Measurements from ENCODE around the gene PRDM16. TPM values are rescaled to one million over a fixed set of nuclear protein-coding genes. Genes with fewer than 3 reads are reported as not detected.

Gene PRDM16
- total RNA-seq, 1 experiment from 2014 or later: 6.1 TPM

DNA sequence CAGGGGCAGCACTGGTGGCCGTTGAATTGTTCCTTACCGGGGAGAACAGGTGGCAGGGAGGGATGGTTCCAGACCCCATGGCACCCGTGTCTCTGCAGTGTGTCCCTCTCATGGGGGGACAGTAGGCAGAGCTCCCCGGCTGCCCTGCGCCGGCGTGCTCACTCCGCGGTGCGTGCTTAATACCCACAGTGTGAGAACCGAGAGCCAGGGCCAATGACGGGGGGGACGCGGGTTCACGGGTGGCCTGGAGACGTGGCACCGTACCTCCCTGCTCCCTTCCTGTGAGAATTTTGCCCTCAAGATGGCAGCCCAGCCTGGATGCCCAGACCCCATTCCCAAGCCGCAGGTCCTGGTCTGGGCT, 47.1 kb downstream of the PRDM16 start:
- no peaks in the 10 kb centered on the region for H4K20me1 ChIP-seq (ENCODE audit: insufficient read depth)
- BruUV-seq (replicated peaks): no TSS peak
- no peak overlapping the region for H3K9ac ChIP-seq (ENCODE audit: low read length)
- no peak overlapping the region for H3K27ac ChIP-seq (ENCODE audit: low read depth, low read length)
- intact Hi-C loops (cut with micrococcal nuclease): no loop called here
- H3K9me2 ChIP-seq (ENCODE audit: insufficient read depth): no peaks in the 10 kb centered on the region
- no peaks in the 10 kb centered on the region for H3K9me3 ChIP-seq (ENCODE audit: control insufficient read depth in 1 of 2, insufficient read depth in 1 of 2, low read depth in 1 of 2, low read length in 2 of 2)
- no peaks in the 10 kb centered on the region for H3K4me1 ChIP-seq (ENCODE audit: control insufficient read depth in 1 of 2, insufficient read depth in 2 of 2, low read length in 2 of 2)
- H3K4me2 ChIP-seq (ENCODE audit: low read length): no peak overlapping the region
- H3K79me2 ChIP-seq (ENCODE audit: insufficient read depth, low read length): no peaks in the 10 kb centered on the region
- POLR2A ChIA-PET: no interaction called here
- CTCF ChIA-PET: no interaction called here
- H2AFZ ChIP-seq (ENCODE audit: low read depth, low read length, poor library complexity, severe bottlenecking): no peak overlapping the region
- H3K36me3 ChIP-seq (ENCODE audit: control insufficient read depth in 1 of 2, insufficient read depth in 2 of 2, low read length in 2 of 2): no peaks in the 10 kb centered on the region
- no peak for DNase-seq (ENCODE audit: low read depth, low spot score)
- RAD21 ChIA-PET (ENCODE audit: low non-redundant PET in 1 of 2, low total read pairs in 2 of 2, uncharacterized antibody in 2 of 2, unreplicated experiment in 2 of 2): no interaction called here
- no peaks in the 10 kb centered on the region for H3K27me3 ChIP-seq (ENCODE audit: insufficient read depth, low read length)
- TF ChIP-seq ZNF274 (IDR thresholded peaks at IDR 0.05; ENCODE audit: low read depth, low read length) (no peak), ZFX (IDR thresholded peaks at IDR 0.05) (no peak), FOSL1 (IDR thresholded peaks at IDR 0.05; ENCODE audit: low read depth) (no peak), EZH2 (IDR thresholded peaks at IDR 0.05) (no peak), POLR2AphosphoS5 (IDR thresholded peaks at IDR 0.05; ENCODE audit: low read depth, low read length) (no peak), CBX3 (IDR thresholded peaks at IDR 0.05; ENCODE audit: low read depth) (no peak), ELF1 (IDR thresholded peaks at IDR 0.05; ENCODE audit: borderline replicate concordance, low read depth) (no peak), SIN3A (IDR thresholded peaks at IDR 0.05; ENCODE audit: low read depth) (no peak), YY1 (IDR thresholded peaks at IDR 0.05; ENCODE audit: extremely low read depth, insufficient replicate concordance, low read depth, low read length) (no peak), SRF (IDR thresholded peaks at IDR 0.05; ENCODE audit: low read depth) (no peak), JUND (IDR thresholded peaks at IDR 0.05) (no peak), SP1 (IDR thresholded peaks at IDR 0.05; ENCODE audit: low read depth) (no peak), EGR1 (IDR thresholded peaks at IDR 0.05; ENCODE audit: low read depth) (no peak)
- TF ChIP-seq, protein P1, sequence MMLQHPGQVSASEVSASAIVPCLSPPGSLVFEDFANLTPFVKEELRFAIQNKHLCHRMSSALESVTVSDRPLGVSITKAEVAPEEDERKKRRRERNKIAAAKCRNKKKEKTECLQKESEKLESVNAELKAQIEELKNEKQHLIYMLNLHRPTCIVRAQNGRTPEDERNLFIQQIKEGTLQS (IDR thresholded peaks at IDR 0.05): no peak
- TF ChIP-seq, protein P2, sequence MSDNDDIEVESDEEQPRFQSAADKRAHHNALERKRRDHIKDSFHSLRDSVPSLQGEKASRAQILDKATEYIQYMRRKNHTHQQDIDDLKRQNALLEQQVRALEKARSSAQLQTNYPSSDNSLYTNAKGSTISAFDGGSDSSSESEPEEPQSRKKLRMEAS (IDR thresholded peaks at IDR 0.05): no peak
- TF ChIP-seq, protein P3, sequence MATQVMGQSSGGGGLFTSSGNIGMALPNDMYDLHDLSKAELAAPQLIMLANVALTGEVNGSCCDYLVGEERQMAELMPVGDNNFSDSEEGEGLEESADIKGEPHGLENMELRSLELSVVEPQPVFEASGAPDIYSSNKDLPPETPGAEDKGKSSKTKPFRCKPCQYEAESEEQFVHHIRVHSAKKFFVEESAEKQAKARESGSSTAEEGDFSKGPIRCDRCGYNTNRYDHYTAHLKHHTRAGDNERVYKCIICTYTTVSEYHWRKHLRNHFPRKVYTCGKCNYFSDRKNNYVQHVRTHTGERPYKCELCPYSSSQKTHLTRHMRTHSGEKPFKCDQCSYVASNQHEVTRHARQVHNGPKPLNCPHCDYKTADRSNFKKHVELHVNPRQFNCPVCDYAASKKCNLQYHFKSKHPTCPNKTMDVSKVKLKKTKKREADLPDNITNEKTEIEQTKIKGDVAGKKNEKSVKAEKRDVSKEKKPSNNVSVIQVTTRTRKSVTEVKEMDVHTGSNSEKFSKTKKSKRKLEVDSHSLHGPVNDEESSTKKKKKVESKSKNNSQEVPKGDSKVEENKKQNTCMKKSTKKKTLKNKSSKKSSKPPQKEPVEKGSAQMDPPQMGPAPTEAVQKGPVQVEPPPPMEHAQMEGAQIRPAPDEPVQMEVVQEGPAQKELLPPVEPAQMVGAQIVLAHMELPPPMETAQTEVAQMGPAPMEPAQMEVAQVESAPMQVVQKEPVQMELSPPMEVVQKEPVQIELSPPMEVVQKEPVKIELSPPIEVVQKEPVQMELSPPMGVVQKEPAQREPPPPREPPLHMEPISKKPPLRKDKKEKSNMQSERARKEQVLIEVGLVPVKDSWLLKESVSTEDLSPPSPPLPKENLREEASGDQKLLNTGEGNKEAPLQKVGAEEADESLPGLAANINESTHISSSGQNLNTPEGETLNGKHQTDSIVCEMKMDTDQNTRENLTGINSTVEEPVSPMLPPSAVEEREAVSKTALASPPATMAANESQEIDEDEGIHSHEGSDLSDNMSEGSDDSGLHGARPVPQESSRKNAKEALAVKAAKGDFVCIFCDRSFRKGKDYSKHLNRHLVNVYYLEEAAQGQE (IDR thresholded peaks at IDR 0.05; ENCODE audit: low read depth): no peak
- TF ChIP-seq, protein P4, sequence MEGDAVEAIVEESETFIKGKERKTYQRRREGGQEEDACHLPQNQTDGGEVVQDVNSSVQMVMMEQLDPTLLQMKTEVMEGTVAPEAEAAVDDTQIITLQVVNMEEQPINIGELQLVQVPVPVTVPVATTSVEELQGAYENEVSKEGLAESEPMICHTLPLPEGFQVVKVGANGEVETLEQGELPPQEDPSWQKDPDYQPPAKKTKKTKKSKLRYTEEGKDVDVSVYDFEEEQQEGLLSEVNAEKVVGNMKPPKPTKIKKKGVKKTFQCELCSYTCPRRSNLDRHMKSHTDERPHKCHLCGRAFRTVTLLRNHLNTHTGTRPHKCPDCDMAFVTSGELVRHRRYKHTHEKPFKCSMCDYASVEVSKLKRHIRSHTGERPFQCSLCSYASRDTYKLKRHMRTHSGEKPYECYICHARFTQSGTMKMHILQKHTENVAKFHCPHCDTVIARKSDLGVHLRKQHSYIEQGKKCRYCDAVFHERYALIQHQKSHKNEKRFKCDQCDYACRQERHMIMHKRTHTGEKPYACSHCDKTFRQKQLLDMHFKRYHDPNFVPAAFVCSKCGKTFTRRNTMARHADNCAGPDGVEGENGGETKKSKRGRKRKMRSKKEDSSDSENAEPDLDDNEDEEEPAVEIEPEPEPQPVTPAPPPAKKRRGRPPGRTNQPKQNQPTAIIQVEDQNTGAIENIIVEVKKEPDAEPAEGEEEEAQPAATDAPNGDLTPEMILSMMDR (IDR thresholded peaks at IDR 0.05 in 2 of 3, conservative IDR thresholded peaks at IDR 0.05 in 1 of 3; ENCODE audit: borderline replicate concordance in 1 of 3, insufficient read depth in 1 of 3, low read depth in 2 of 3, low read length in 2 of 3): no peak
- TF ChIP-seq, protein P5, sequence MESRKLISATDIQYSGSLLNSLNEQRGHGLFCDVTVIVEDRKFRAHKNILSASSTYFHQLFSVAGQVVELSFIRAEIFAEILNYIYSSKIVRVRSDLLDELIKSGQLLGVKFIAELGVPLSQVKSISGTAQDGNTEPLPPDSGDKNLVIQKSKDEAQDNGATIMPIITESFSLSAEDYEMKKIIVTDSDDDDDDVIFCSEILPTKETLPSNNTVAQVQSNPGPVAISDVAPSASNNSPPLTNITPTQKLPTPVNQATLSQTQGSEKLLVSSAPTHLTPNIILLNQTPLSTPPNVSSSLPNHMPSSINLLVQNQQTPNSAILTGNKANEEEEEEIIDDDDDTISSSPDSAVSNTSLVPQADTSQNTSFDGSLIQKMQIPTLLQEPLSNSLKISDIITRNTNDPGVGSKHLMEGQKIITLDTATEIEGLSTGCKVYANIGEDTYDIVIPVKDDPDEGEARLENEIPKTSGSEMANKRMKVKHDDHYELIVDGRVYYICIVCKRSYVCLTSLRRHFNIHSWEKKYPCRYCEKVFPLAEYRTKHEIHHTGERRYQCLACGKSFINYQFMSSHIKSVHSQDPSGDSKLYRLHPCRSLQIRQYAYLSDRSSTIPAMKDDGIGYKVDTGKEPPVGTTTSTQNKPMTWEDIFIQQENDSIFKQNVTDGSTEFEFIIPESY (IDR thresholded peaks at IDR 0.05; ENCODE audit: extremely low read depth, insufficient replicate concordance, low read length): no peak
- H3K4me3 ChIP-seq (replicated peaks in 1 of 2; ENCODE audit: low read depth in 1 of 2, low read length in 2 of 2): no peak overlapping the region
- no peak for ATAC-seq
